Right atrium auricular region (tissue), 2 donors: ENCODE results near the gene MYO16. TPM values are rescaled to one million over a fixed set of nuclear protein-coding genes. Genes with fewer than 3 reads are reported as not detected.

Source experiments
- DNase-seq: peaks from one replicate; pipeline ENCODE4 v3.0.0-alpha.2; 2019; ENCODE audit warnings: low spot score
- H3K27ac ChIP-seq, 2 donors: fragments of 200-600 bp; sonication (generic); 1 replicate in 1 of 2; 2 replicates in 1 of 2; pipeline ENCODE4 v1.5.1; 2016 to 2019
- H3K27me3 ChIP-seq, 2 donors: fragments of 200-600 bp; sonication (generic); one replicate each; pipeline versions ENCODE4 v1.5.1 to v1.6.0; 2017 to 2019
- H3K36me3 ChIP-seq: fragments of 200-600 bp; sonication (generic); one replicate; pipeline ENCODE4 v1.5.1; 2016
- H3K4me1 ChIP-seq, 2 donors: fragments of 200-600 bp; sonication (generic); one replicate each; pipeline versions ENCODE4 v1.5.1 to v1.6.0; 2017 to 2019
- H3K4me3 ChIP-seq, 2 donors: fragments of 200-600 bp; sonication (generic); 1 replicate in 1 of 2; 2 replicates in 1 of 2; pipeline ENCODE4 v1.5.1; 2017 to 2019; ENCODE audit warnings: mild to moderate bottlenecking in 1 of 2, moderate library complexity in 1 of 2
- H3K9me3 ChIP-seq, 2 donors: fragments of 200-600 bp; sonication (generic); one replicate each; pipeline ENCODE4 v1.5.1; 2019
- CTCF ChIP-seq, 2 donors: fragments of 200-600 bp; sonication (generic); IDR thresholded peaks; one replicate each; pipeline ENCODE4 v1.5.1; 2019; ENCODE audit warnings: antibody characterized with exemption in 2 of 2
- total RNA-seq, 2 donors: library from RNA; depleted of rRNA; stranded (reverse); fragments of >200 nt; gene quantifications; one replicate each; pipeline ENCODE4 v1.1.0, GENCODE V29; 2016

Gene MYO16
- total RNA-seq, 2 donors from 2014 or later: 1.1 to 1.8 TPM

- no peak for DNase-seq
- Histone ChIP-seq H3K27me3 (no peaks in the 10 kb centered on the region), H3K36me3 (no peaks in the 10 kb centered on the region), H3K9me3 (peaks cover 0 to 7% of the 10 kb centered on the region in 2 donors), H3K27ac (no peak overlapping the region), H3K4me3 (no peak overlapping the region), H3K4me1 (no peaks in the 10 kb centered on the region)
- TF ChIP-seq CTCF (IDR thresholded peaks at IDR 0.05): no peak
Measured at GRCh38 chr13:108597943-108598342, 31.5 kb upstream of the MYO16 start.

GRCh38 chr13:108606424-108606823 is 23.0 kb upstream of the MYO16 start:
- no peaks in the 10 kb centered on the region for H3K36me3 ChIP-seq
- no peak for TF ChIP-seq CTCF (IDR thresholded peaks at IDR 0.05)
- no peak overlapping the region for H3K4me3 ChIP-seq
- DNase-seq: no peak
- peaks cover 0 to 7% of the 10 kb centered on the region in 2 donors for H3K4me1 ChIP-seq
- peaks cover 0 to 13% of the 10 kb centered on the region in 2 donors for H3K9me3 ChIP-seq
- no peak overlapping the region for H3K27ac ChIP-seq
- no peaks in the 10 kb centered on the region for H3K27me3 ChIP-seq

GRCh38 chr13:108609353-108609752 is 20.1 kb upstream of the MYO16 start:
- no peaks in the 10 kb centered on the region for H3K36me3 ChIP-seq
- H3K9me3 ChIP-seq: peaks cover 0 to 5% of the 10 kb centered on the region in 2 donors
- no peaks in the 10 kb centered on the region for H3K27me3 ChIP-seq
- H3K4me3 ChIP-seq: no peak overlapping the region
- H3K4me1 ChIP-seq: peaks cover 0 to 7% of the 10 kb centered on the region in 2 donors
- no peak for DNase-seq
- H3K27ac ChIP-seq: no peak overlapping the region
- TF ChIP-seq CTCF (IDR thresholded peaks at IDR 0.05): peak; percentile 25 to 65

GRCh38 chr13:108610507-108610906 is 18.9 kb upstream of the MYO16 start:
- no peak for DNase-seq
- Histone ChIP-seq H3K36me3 (no peaks in the 10 kb centered on the region), H3K4me1 (peaks cover 0 to 7% of the 10 kb centered on the region in 2 donors), H3K4me3 (no peak overlapping the region), H3K27me3 (no peaks in the 10 kb centered on the region), H3K9me3 (peaks cover 0 to 5% of the 10 kb centered on the region in 2 donors), H3K27ac (peak overlapping the region in 1 of 2 donors; percentile 54)
- no peak for TF ChIP-seq CTCF (IDR thresholded peaks at IDR 0.05)

- H3K27ac ChIP-seq: no peak overlapping the region
- no peaks in the 10 kb centered on the region for H3K36me3 ChIP-seq
- no peak for TF ChIP-seq CTCF (IDR thresholded peaks at IDR 0.05)
- DNase-seq: no peak
- H3K27me3 ChIP-seq: no peaks in the 10 kb centered on the region
- peaks cover 0 to 4% of the 10 kb centered on the region in 2 donors for H3K4me1 ChIP-seq
- H3K9me3 ChIP-seq: no peaks in the 10 kb centered on the region
- H3K4me3 ChIP-seq: no peak overlapping the region
Measured at GRCh38 chr13:108615241-108615640, 14.2 kb upstream of the MYO16 start.

GRCh38 chr13:108618233-108618632 is 11.2 kb upstream of the MYO16 start:
- no peak overlapping the region for H3K27ac ChIP-seq
- H3K4me3 ChIP-seq: no peak overlapping the region
- no peaks in the 10 kb centered on the region for H3K27me3 ChIP-seq
- no peak for TF ChIP-seq CTCF (IDR thresholded peaks at IDR 0.05)
- no peaks in the 10 kb centered on the region for H3K36me3 ChIP-seq
- DNase-seq: no peak
- no peaks in the 10 kb centered on the region for H3K9me3 ChIP-seq
- H3K4me1 ChIP-seq: no peaks in the 10 kb centered on the region
